ENCODE measurements around the gene CYP24A1.

CYP24A1 gene

GRCh38 chr20:54140067-54140466 lies 33.7 kb downstream of the CYP24A1 start:
- H3K4me3 ChIP-seq (ENCODE audit: low read depth, low read length) = no peak overlapping the region
- ChIA-PET POLR2A (no interaction called here), CTCF (interaction anchor here (0.6 to 2.0 kb wide), 8 partner anchors 11 to 71 kb away, joined by 3 to 8 read pairs (median 4); partner anchors contain the start of gene PFDN4)
- TF ChIP-seq, protein P1, sequence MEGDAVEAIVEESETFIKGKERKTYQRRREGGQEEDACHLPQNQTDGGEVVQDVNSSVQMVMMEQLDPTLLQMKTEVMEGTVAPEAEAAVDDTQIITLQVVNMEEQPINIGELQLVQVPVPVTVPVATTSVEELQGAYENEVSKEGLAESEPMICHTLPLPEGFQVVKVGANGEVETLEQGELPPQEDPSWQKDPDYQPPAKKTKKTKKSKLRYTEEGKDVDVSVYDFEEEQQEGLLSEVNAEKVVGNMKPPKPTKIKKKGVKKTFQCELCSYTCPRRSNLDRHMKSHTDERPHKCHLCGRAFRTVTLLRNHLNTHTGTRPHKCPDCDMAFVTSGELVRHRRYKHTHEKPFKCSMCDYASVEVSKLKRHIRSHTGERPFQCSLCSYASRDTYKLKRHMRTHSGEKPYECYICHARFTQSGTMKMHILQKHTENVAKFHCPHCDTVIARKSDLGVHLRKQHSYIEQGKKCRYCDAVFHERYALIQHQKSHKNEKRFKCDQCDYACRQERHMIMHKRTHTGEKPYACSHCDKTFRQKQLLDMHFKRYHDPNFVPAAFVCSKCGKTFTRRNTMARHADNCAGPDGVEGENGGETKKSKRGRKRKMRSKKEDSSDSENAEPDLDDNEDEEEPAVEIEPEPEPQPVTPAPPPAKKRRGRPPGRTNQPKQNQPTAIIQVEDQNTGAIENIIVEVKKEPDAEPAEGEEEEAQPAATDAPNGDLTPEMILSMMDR (IDR thresholded peaks at IDR 0.05; ENCODE audit: insufficient read depth, low read length, missing control alignments) = no peak
- no peak for DNase-seq (ENCODE audit: low read depth, low spot score)

- H3K4me3 ChIP-seq (ENCODE audit: low read depth, low read length) = no peak overlapping the region
- ChIA-PET POLR2A (no interaction called here), CTCF (interaction anchor here (0.7 to 2.0 kb wide), 7 partner anchors 10 to 69 kb away, joined by 3 to 8 read pairs (median 6); partner anchors contain the start of gene PFDN4)
- TF ChIP-seq, protein P1 (IDR thresholded peaks at IDR 0.05; ENCODE audit: insufficient read depth, low read length, missing control alignments) = no peak
- no peak for DNase-seq (ENCODE audit: low read depth, low spot score)
These were observed 34.6 kb downstream of the CYP24A1 start for GRCh38 chr20:54139188-54139587.

GRCh38 chr20:54138427-54138826 lies 35.4 kb downstream of the CYP24A1 start:
- ChIA-PET CTCF (interaction anchor here (1.0 to 2.0 kb wide), 4 partner anchors 32 to 61 kb away, joined by 3 to 8 read pairs (median 4); no protein-coding TSS in a partner anchor), POLR2A (no interaction called here)
- no peak overlapping the region for H3K4me3 ChIP-seq (ENCODE audit: low read depth, low read length)
- TF ChIP-seq, protein P1 (IDR thresholded peaks at IDR 0.05; ENCODE audit: insufficient read depth, low read length, missing control alignments) = no peak
- DNase-seq (ENCODE audit: low read depth, low spot score) = no peak

- POLR2A ChIA-PET = no interaction called here
- H3K4me3 ChIP-seq (ENCODE audit: low read depth, low read length) = no peak overlapping the region
- DNase-seq (ENCODE audit: low read depth, low spot score) = no peak
- CTCF ChIA-PET = interaction anchor here (1.1 to 1.6 kb wide), 3 partner anchors 33 to 40 kb away, joined by 3 to 6 read pairs (median 4); no protein-coding TSS in a partner anchor
- TF ChIP-seq, protein P1 (IDR thresholded peaks at IDR 0.05; ENCODE audit: insufficient read depth, low read length, missing control alignments) = no peak
These were observed 36.7 kb downstream of the CYP24A1 start for GRCh38 chr20:54137115-54137514.

DNA sequence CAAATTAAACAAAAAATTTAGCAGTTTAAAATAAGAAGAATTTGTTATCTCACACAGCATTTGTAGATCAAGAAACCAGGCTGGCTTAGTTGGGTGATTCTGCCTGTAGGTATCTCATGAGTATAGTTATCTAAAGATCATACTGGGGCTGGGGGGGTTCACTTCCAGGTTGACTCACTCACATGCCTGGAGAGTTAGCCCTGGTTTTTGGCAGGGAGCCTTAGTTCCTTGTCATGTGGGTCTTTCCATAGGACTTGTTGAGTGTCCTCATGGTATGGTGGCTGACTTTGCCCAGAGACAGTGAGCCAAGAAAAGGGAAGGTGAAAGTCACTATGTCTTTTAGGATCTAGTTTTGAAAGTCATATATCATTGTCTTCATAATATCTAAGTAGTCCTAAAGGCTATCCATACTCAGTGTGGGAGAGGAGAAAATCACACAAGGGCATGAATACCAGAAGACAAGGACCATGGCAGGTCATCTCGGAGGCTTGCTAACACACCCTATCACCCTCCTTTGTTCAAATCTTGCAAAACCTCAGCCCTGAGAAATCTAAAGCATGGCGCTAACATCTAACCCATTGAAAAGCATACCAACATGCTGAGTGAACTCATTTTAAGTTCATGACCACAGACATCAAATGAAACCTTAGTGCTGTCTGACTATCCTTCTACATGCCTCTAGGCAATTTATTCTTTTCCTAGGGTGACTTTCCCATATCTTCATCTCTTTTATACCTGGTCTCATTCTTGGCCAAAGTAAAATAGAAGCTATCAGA lies 39.2 kb downstream of the CYP24A1 start:
- CTCF ChIA-PET = interaction anchor here (1.1 to 3.0 kb wide), 3 partner anchors 11 to 73 kb away, joined by 3 to 32 read pairs (median 5); no protein-coding TSS in a partner anchor

More for the DNA sequence above, 39.2 kb downstream of the CYP24A1 start:
- no peak overlapping the region for H3K4me3 ChIP-seq (ENCODE audit: low read depth, low read length)
- no peak for DNase-seq (ENCODE audit: low read depth, low spot score)
- TF ChIP-seq, protein P1 (IDR thresholded peaks at IDR 0.05; ENCODE audit: insufficient read depth, low read length, missing control alignments) = no peak
- POLR2A ChIA-PET = interaction anchor here (0.6 kb wide), 1 partner anchor 200 kb away, joined by 3 read pairs; no protein-coding TSS in a partner anchor
